Subcutaneous adipose tissue (tissue), 4 donors: ENCODE data around the gene CELSR1. TPM values are rescaled to one million over a fixed set of nuclear protein-coding genes. Genes with fewer than 3 reads are reported as not detected.

Experiments used
- total RNA-seq, 4 donors: library from RNA; depleted of rRNA; stranded (reverse); fragments of >200 nt; gene quantifications; one replicate each; pipeline ENCODE4 v1.1.0, GENCODE V29; 2016
- TF ChIP-seq, protein P1 (sequence below): fragments of 450-650 bp; IDR thresholded peaks from one replicate; pipeline ENCODE4 v1.5.1; 2016; ENCODE audit warnings: low read depth, mild to moderate bottlenecking, control low read depth, antibody characterized with exemption, moderate library complexity

The CELSR1 gene
- total RNA-seq, 4 donors from 2014 or later, result 0.16 to 5.6 (median 1.5) TPM

DNA sequence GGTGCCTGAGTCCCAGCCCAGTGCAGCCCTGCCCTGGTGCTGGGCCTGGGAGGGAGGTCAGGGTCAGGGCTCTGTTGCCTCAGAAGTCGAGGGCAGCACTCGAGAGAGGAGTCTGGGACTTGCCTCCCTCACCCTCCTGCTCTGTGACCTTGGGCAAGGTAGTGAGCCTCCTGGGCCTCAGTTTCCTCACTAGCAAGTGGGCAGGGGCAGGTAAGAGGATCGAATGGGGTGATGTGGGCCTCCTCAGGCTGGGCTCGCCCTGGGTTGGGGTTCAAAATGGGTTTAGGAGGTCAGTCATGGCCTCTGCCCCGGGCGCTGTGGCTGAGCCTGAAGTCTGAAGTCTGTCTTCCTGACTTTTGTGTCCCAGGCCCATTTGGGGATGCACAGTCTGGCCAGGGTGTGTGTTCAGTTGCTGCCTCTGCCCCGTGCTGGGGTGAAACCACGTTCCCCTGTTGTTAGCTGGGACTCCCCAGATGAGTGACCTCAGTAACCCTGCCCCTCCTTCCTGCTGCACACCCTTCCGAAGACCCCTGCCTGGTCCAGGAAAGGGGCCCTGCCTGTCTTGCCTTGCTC, 40.9 kb upstream of the CELSR1 start:
- TF ChIP-seq, protein P1, sequence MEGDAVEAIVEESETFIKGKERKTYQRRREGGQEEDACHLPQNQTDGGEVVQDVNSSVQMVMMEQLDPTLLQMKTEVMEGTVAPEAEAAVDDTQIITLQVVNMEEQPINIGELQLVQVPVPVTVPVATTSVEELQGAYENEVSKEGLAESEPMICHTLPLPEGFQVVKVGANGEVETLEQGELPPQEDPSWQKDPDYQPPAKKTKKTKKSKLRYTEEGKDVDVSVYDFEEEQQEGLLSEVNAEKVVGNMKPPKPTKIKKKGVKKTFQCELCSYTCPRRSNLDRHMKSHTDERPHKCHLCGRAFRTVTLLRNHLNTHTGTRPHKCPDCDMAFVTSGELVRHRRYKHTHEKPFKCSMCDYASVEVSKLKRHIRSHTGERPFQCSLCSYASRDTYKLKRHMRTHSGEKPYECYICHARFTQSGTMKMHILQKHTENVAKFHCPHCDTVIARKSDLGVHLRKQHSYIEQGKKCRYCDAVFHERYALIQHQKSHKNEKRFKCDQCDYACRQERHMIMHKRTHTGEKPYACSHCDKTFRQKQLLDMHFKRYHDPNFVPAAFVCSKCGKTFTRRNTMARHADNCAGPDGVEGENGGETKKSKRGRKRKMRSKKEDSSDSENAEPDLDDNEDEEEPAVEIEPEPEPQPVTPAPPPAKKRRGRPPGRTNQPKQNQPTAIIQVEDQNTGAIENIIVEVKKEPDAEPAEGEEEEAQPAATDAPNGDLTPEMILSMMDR, result no peak

DNA sequence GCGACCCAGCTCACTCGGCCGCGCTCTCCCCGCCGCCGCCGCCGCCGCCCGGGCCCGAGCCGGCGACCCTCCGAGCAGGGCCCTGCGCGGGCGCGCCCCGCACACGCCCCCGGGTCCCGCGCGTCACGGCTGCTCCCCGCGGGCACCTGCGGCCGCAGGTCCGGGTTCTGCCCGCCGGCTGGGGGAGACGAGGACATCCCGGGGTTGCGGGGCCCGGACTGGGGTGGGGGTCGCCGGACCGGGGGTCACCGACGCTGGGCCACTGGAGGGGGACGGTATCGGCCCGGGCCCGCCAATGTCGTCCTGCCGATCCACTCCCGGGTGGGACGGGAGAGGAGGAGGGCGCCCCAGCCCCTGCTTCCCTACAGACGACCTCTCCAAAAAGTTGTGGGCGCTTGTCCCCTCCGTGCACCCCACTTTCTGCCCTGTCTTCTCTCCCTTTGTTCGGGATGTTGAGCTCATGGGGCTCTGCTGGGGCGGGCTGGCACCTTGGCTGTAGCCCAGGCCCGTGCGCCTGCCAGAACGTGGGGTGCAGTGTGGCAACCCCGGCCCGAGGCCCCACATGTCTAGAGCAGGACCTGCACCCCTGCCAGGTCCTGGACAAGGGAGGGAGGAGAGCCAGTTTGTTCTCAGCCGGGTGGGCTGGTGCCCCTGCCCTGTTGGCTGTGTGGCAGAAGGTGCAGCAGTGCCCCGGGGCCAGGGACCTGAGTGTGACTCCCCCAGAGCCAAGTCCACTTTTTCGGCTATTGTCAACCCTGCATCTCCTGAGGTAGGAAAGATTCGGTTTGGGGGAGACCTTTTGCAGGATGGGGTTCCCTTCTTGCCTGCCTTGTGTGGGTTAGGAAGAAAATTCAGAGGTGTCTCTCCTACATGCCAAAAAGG, 40.2 kb upstream of the CELSR1 start:
- TF ChIP-seq, protein P1, result no peak

DNA sequence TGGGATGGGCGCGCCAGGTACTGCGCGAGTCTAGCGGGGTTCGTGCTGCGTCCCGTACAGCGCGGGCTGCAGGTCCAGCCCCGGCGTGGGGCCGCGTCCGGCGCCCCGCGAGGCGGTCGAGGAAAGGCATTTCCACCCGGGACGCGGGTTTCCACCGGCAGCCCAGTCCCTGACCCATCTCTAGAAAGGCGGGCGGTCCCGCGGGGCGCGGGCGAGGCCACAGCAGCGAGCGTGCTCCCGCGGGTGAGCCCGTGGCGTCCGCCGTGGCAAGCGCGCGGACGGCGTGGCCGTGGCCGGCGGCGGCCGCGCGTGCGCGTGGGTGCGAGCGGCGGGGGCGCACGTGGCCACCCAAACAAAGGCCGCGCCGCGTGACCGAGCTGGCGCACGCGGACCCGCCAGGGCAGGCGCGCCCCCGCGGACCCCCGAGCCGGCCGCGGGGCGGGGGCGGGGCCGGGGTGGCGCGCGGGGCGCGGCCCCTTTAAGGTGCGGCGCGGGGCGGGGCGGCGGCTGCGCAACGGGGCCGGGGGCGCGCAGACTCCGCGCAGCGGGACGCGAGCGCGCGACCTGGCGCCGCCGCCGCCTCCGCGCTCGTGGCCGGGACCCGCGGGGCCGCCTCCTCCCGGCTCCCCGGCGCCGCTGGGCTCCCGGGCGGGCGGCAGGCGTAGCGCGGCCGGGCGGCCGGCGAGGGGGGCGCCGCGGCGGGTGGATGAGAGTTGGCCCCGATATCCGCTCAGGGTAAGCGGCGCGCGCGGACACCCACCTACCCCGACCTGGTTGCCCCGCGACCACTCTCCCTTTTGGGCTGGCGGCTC, 39.3 kb upstream of the CELSR1 start:
- TF ChIP-seq, protein P1, result no peak

DNA sequence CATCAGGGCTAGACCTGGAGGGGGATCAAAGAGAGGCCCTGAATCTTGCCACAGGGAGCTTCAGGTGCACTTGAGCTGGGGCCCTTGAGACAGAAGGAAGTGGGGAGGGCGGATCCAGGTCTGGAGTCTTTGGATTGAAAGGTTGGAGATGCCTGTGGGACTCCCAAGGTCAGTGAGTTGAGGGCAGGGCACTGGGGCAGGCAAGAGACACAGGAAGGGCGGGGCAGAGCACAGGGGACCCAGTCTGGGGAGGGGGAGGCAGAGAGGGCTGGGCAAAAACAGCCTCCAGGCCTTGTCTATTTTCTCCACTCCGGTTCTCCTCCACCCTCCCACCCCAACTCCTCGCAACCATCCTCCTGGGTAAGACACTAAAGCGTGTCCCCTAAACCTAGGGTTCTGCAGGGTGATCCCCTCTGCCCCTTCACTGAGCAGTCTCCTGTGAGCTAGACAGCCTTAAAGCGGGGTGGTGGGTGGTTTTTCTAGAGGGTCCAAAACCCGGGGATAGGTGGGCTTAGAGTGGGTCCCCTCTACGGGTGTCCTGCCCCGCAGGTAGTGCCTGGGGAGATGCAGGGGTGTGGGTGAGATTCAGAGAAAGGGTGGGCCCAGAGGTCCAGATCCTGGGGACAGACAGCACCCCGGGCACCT, 38.6 kb upstream of the CELSR1 start:
- TF ChIP-seq, protein P1, result no peak

GRCh38 chr22:46574993-46575910, 37.8 kb upstream of the CELSR1 start:
- TF ChIP-seq, protein P1, result no peak

DNA sequence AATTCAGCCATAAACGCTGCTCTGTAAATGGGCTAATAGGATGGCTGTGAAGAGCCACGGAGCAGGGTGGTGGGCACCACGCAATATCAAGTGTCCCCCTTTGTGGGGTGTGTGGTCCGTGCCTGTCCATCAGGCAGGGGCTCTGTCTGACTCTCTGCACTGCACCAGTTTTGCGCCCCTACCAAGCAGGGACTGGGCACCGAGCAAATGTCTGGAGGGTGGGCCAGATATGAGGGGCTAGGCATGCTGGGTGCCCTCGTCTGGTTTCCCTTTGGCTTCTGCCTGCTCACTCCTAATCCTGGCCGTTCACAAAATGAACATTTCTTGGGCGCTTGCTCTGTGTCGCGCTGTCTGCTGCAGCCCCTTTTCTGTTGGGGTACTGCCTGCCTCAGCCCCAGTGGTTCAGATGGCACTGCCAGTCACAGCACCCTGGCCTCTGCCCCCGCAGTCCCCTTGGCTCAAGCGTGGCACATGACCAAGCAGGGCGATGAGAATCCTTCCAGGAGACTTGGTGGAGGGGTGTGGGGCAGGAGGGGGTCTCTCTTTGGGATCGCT, 37.1 kb upstream of the CELSR1 start:
- TF ChIP-seq, protein P1, result no peak
